Islet precursor cell (in vitro differentiated cells): ENCODE results near the gene ESAM.

Source experiments
- DNase-seq: peaks from one replicate; pipeline ENCODE4 v3.0.0-alpha.2; 2018

Gene ESAM, protein sequence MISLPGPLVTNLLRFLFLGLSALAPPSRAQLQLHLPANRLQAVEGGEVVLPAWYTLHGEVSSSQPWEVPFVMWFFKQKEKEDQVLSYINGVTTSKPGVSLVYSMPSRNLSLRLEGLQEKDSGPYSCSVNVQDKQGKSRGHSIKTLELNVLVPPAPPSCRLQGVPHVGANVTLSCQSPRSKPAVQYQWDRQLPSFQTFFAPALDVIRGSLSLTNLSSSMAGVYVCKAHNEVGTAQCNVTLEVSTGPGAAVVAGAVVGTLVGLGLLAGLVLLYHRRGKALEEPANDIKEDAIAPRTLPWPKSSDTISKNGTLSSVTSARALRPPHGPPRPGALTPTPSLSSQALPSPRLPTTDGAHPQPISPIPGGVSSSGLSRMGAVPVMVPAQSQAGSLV

DNA sequence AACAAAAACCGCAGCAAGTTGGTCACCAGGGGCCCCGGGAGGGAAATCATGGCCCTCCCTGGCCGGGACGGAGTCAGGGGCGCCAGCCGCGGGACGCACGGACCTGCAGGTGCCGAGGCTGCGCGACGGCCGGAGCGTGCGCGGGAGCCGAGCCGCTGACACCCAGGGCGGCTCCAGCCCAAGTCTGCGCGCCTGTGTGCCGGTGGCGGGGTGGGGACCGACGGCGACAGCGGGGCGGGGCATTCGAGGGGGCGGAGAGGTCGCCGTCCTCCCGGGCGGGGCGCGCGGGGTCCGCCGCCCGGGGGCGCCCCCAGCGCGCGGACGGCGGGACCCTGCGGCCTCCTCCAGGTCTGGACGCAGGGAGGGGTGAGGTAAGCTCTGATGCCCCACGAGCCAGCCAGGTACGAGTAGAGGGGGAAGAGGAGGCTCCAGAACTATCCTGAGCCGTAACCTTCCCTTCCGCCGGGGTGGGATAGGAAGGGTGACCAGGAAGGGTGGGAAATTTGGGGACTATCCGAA lies at the start of gene ESAM:
Gene ESAM, minus strand, starts transcription at position 186 of the 519 bp plus-strand sequence. Its CDS starts 136 bp downstream, at position 50.
- peak; percentile 71 for DNase-seq

DNA sequence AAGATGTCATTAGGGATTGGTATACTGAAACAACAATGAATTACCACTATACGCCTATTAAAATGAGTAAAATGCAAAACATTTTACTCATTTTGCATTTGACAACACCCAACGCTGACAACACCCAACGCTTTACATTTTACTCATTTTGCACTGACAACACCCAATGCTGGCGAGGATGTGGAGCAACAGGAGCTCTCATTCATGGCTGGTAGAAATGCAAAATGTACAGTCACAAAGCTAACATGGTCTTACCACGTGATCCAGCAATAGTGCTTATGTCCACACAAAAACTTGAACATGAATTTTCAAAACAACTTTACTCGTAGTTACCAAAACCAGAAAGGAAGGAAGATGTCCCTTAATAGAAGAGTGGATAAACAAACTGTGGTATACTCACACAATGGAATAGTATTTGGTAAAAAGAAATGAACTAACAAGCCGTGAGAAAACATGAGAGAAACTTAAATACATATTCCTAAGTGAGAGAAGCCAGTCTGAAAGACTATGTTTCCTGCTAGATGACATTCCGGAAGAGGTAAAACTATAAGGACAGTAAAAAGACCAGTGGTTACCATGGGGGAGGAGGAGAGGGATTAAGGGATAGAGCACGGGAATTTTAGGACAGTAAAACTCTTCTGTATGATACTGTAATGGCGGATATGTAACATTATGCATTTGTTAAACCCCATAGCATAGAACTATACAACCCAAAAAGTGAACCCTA lies 49.5 kb upstream of the ESAM start:
- no peak for DNase-seq

DNA sequence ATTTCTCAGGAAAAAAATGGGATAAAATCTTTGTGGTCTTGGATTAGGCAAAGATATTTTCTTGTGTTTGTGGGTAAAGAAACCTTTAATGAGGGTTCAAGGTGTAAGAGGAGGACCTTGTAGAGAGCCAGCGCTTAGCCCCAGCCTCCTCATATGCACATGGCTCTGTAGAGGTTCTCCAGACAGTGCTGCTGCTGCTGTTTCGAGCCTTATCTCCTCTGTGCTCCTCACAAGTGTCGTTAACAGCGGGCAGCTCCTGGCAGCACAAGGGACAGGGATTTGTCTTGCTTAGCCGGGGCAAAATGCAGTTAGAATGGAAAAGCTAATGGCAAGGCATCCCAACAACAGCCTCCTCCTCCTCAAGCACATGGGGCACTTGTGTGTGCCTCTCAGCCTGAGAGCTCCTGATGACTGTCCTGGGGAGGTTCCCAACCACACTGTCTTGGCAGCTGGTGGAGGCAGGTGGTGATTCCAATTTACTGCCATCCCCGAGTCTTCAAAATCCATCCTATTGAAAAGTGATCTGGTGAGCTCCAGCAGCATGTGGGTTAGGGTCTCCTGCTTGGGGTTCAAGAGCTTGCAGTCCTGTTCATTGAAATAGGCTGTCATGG lies 45.7 kb upstream of the ESAM start:
- DNase-seq = no peak

DNA sequence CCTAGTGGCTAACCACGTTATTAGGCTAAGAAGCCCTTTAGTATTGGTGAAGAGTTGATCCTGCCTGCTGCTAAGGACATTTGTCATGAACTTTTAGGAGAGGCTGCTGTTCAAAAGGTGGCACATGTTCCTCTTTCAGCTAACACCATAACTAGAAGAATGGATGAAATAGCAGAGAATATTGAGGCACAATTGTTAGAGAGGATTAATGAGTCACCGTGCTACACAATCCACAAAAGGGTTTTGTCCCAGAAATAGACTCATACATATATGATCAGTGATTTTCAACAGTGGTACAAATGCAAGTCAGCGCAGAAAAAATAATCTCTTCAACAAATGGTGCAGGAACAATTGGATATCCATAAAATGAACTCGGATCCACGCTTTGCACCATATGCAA lies 45.1 kb upstream of the ESAM start:
- no peak for DNase-seq

DNA sequence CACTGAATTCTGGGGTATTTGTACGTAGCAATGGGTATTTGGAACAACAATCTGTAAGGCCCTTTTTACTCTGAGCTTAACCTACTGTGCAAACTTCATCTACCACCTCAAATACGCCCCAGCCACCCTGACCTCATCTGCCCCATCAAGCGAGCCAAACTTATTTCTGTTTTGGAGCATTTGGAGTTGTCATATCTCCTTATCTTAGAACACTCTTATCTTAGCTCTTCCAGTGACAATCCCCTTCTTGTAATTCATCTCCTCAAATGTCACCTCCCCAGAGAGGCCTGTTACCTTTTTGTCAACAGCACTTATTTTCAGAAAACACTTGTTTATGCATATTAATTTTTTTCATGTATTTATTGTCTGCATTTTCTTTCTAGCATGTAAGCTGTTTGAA lies 42.8 kb upstream of the ESAM start:
- DNase-seq = no peak

DNA sequence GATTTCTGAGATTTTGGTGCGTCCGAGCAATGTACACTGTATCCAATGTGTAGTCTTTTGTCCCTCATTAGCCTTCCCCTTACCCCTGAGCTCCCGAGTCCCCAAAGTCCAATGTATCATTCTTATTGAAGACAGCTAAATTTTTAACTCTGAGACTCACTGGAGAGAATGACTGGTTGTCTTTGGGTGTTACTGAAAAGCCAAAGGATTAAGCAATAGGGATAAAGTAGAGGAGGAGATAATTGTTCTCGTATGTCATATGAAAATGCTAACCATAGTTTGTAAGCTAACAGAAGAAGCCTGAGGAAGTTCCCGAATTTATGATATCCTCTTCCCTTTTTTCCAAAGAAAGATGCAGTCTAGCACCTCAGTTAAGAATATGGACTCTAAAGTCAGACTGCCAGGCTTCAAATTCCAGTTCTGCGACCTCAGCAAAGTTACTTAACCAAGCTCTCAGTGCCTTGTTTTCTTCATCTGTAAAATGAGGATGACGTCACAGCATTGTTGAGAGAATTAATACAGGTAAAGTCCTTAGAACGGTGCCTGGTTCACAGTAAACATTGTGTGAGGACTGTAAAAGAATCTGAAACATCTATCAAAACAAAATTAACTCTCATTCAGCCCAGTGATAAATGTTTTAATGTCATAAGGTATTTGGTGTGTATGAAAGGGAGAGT lies 39.7 kb upstream of the ESAM start:
- DNase-seq = no peak

DNA sequence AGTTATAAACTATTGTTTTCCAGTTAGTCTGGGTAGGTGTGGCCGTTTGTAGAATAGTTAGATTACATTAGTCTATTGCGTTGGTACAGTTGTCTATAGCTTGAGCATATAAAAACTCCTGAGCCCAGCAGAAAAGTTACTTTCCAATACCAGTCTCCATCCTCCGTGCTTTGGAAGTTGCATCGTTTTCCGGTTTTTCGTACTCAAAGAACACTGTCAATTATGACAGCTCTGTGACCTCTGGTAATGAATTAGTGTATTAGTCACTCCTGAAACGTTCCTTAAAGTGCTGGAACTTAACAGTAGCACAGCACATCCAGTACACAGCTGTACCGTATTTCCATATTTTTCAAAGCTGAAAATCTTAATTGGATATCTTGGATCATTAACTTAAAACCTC lies 38.9 kb upstream of the ESAM start:
- DNase-seq = no peak

DNA sequence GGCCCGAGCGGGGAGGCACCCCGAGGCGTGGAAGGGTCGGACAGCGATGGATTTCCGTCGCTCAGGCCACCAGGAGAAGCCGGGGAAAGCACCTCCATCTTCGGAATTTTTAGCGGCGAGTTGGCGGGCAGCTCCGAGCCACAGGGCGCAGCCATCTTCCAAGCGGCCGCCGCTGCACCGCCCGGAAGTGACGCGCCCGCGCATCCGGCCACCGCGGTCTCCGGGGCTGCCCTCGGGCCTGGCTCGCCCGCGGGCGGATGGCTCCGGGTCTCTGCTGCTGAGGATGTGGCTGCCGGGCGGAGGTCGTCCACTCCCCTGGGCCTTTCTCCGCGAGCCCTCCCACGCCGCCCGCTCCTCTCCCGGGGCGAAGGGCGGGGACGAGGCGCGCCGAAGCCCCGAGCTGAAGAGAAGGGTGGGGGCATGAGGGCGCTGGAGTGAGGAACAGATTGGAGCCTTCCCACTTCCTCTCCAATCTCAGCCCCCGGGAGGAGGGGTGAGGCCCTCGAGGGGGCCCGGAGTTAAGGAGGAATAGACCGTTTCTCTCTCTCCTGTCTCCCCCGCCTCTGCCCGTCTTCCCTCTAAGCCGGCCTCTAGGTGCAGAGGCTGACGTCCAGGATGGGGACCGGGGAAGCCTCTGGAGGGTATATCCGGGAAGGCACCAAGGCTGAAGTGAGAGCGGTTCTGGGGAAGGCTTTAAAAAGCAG lies 38.3 kb upstream of the ESAM start, which contains the start of gene MSANTD2:
Gene MSANTD2, minus strand, starts transcription at position 181 of the 704 bp plus-strand sequence. Its CDS starts 26 bp downstream, at position 155.
- DNase-seq = peak; percentile 91

DNA sequence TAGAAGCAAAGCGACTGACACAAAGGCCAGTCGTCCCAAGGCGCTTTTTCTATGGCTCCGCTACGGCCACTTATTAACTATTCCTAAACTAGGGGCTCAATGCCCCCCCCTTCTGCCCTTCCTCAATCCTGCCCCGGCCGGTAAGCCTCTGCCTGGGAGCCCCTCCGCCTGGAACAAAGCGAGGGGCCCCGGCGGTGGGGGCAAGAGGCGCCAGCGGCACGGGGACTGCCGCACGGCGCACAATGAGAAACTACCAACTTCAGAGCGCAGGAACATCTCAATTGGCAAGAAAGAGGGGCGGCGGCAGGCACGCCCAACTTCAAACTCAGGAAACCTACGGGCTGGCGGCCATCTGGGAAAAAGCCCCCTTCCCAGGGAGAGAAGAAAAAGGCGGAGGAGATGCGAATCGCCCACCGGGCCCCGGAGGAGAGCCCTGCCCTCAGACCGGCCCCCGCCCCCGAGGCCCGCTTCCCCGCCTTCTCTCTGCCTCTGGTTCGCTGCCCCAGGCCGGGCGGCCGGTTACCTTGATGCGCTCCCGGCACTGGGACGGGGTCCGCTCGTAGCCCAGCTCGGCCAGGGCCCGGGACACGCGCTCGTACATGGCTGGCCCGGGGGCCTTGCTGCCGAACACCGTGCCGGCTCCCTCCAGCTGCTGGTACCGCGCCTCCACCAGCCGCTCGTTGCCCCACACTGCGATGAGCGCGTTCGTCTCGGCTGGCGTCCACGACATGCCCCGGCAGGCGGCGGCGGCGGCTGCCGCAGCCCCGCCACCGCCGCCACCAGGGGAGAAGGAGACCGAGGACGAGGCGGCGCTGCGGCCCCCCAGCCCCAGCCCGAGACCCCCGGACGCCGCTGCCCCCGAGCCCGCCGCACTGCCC lies 37.5 kb upstream of the ESAM start:
- DNase-seq = peak; percentile 72

DNA sequence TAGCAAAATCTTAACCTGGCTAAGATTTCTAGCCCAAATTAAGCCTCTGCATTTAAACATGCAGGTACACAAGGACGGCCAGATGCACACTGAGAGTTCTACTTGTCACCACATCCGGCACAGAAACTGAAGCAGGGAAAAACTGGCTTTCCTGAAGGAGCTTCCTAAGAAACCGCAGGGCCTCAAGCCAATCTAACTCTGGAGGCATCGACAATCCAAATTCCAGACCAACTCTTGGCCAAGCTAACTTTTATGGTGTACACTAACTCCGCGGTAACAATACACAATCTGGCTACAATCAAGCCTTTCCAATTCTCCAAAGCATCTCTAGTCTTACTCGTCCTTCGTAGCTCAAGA lies 36.9 kb upstream of the ESAM start:
- peak; percentile 70 for DNase-seq

DNA sequence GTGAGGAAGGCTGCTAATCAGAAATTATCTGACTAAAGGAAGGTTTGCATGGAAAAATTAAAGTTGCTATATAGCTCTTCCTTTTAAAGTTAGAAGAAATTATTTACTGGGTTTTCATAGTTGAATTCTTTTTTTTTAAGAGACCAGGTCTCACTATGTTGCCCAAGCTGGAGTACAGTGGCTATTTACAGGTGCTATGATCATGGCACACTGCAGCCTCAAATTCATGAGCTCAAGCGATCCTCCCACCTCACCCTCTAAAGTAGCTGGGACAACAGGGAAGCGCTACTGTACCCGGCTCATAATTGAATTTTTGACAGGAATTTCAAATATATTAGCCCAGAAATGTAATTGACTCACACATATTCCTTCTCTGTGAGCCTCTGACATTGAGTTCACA lies 34.2 kb upstream of the ESAM start:
- no peak for DNase-seq

DNA sequence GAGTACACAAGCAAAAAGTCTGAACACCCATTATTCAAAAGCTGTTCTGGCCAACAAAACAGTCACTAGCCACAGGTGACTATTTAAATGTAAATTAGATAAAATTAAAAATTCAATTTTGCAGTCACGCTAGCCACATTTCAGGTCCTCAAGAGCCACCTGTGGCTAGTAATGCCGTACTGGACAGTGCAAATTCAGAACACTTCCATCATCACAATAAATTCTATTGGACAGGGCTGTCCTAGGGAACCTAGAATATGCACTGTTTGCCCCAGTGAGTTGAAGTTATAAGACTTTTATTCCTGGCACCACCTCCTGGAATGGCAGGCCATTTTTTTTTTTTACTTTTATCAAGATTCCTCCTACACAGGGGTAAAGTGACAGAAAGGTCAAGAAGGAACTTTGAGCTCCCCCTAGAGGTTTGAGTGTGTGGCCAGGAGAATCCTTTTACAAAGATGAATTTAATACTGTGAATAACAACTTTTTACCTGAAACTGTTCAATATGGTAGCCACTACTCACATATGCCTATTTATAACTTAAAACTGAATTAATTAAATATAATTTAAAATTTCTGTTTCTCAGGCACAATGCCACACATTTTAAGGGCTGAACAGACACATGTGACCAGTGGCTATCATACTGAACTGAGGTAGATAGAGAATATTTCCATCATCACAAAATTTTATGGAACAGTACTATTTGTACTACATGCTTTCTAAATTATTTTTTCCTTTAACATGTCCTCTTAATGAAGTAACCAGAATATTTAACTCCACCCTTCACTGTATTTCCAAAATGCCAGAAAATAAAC lies 31.6 kb upstream of the ESAM start:
- DNase-seq = no peak

DNA sequence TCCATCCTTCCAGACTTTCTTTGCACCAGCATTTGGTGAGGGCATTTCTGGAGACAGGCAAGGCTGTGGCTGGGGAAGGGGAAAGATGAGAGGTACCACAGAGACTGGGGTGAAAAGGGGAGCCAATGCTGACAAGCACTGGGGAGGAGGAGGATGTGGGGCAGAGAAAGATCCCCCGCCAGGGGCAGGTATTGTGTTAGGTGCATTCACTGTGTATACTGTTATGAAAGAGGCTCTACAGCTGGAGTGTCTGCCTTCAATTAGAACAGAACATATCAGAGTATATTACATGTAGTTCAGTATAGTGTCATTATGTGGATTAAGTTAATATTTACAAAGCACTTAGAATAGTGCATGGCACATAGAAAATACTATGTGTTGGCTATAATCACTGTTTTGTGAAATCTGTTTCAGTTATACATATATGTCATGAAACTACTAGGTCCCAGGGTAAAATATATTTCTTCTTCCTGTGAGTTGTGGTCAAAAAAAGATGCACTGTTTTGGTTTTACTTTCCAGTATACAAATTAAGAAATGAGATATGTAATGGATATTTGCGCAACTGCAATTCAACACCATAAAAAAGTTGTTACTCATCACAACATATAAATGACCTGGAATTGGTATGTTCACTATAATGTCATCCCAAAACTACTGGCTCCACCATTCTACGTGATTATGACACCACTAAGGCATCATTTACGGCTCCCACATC lies 29.7 kb upstream of the ESAM start:
- DNase-seq = no peak

DNA sequence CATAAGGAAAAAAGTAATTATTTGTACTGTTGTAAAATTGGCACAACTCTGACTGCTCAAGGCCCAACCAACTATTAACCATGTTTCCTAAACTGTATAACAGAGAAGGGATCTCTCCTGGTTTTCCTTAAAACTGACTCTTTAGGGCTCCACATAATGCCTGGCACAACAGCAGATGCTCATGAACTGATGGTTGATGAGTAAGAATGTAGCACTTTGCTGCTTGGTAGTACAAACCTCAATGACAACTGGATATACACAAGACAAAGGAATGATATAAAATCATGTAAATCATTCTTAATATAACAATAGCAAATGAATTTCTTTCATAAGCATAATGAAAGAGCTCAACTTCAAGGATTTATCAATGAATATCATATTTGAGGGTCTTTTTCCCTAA lies 26.4 kb upstream of the ESAM start:
- DNase-seq = no peak

DNA sequence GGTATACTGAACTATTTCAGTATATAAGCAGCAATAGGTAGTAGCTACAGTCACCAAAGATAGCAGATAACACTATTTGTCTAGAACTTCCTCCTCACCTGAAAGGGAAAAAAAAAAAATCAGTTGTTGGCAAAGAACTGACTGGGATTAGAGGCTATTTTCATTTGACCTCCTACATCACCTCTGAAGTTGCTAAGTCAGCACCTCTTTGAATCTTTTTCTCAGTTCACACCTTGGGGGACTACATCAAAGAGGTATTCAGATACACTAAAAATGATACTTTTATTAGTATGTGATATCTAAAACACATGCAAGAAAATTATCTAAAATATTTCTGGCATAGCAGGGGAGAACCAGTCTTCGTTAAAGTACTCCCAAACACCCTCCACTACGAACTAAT lies 22.0 kb upstream of the ESAM start:
- DNase-seq = no peak

DNA sequence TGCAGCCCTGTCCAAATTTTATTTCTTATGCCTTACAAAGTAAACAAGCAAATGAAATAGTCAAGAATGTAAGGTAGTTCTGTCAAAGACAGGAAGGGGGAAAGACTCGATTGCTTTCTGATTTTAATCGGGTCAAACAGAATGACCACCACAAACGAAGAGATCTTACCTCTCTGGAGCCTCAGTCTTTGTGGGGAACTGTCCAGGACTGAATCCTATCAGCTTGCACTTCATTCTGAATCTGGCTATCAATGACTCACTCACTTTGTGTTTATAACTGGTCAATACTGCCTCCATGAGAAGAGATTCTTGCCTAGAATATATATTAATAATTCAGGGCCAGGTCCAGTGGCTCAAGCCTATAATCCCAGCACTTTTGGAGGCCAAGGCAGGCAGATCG lies 20.9 kb upstream of the ESAM start:
- no peak for DNase-seq

DNA sequence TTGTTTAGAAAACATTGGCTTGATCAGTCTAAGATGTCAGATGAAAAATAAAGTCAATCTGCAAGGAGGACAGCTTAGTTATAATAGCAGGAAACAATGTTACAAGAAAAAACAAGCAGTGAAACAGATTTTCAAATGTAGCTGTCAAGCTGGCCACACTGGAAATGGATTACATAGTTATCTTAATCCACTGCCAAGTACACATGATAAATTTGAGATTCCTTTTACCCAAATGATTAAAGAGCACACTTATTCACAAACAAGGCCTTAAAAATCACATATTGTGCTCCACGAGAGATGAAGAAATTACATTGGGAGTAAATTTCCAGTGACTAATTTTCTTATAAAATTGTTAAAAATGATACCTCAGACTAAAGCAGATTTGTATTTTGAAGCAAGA lies 17.5 kb upstream of the ESAM start:
- DNase-seq = no peak

DNA sequence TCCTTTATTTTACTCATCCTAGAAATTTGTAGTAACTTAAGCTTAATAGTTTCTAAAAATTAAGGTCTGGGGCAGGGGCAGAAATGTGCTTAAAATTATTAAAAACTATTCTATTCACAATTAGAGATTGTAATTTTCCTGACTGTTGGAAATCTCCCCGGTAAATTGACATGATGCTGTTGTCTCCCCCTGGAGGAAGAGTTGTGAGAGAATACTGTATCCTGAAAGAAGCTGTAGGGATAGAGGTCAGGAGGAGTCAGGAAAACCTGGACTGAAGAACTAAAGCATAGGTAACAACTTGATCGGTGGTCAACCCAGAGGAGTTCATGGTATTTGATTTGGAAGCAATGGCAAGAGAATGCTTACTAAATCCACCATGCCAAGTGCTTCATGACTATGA lies 16.2 kb upstream of the ESAM start:
- no peak for DNase-seq

DNA sequence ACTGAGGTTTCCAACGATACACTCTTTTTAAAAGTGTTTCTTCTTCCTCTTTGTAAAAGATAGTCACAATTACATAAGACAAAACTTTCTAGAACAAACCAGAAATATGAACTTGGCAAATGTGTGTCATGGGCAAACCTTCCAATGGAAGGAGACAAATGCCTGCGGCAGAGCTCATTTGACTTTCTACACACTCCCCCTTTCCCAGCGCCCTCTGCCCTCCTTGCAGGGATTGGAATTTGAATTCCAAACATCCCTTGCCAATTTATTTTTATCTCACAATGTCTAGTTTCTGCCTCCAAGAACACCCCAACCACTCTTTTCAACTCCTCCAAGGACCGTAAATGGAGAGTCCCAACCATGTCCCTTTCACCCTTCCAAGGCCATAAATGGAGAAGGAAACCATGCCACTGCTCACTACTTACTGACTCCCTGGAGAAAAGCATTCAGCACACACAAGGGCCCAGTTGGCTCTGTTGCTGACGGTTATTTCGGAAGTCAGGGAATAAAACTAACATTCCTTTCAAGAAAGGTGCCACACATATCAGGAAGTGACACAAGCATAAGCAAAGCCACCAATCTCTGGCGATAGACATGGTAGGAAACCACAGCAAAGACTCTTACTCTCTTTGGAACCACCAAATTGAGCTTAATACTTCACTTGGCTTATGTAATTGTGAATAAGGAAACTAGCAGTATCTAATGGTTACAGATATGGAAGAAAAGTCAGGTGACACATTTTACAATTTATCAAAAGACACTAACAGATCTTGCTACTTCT lies 15.0 kb upstream of the ESAM start:
- no peak for DNase-seq
